NCI-H226 (cell line): ENCODE data around the gene POU3F2.

ENCODE experiments used
- DNase-seq: peaks from one replicate; pipeline ENCODE4 v3.0.0-alpha.2; 2015

Gene POU3F2

GRCh38 chr6:98844244-98845210 lies 10.2 kb downstream of the POU3F2 start:
- no peak for DNase-seq

- DNase-seq: peak; percentile 68
Observed at GRCh38 chr6:98845211-98846020, 11.0 kb downstream of the POU3F2 start.

DNA sequence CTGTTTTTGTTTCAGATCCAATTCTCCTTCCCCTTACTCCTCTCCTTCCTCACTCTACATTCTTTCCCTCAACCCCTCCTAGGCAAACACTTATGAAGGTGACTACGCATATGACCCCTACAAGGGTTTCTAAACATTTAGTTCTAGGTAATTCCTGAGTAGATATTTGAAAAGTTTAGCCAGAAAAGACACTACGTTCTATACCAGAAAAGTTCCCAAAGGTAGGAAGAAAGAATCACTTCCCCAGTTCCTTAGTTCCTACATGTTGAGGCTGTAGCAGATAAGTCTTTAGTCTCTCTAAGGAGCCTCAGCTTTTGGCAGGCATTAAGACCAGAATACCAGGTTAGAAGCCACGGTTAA lies 11.6 kb downstream of the POU3F2 start:
- DNase-seq: no peak

- no peak for DNase-seq
Observed at GRCh38 chr6:98847416-98847778, 13.0 kb downstream of the POU3F2 start.

DNA sequence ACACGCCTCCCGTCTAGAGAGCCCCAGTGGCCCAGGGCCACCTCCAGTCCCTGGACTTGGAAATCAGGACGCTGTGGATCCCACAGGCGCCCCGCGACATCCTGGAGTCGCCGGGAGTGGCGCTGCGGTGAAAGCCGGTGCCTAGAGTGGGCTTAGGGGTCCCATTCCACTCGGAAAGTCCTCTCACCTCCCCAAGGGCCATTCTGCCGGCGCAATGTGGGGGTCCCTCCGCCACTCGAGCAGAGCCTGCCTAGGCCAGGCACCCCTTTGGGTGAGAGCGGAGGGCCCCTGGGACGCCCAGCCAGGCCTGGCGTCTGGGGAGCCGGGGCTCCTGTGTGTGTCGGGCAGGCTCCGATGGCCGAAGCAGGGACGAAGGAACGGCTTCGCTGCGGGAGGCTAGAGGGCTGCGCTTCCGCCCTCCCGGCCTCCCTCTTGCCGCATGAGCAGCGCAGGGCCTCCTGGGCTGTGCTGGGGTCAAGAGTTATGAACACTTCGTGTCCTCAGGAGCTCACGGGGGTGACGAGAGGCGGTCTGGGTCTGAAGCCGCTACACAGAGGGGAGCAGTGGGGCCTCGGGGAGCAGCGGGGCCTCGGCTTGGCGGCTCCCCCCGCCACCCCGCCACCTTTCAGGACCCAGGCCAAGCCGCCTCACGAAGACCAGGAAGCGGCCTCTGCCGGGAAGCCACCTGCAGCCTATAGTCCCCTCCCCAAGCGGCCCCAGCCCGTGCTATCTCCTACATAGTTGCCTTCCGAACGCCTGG lies 13.6 kb downstream of the POU3F2 start:
- no peak for DNase-seq

DNA sequence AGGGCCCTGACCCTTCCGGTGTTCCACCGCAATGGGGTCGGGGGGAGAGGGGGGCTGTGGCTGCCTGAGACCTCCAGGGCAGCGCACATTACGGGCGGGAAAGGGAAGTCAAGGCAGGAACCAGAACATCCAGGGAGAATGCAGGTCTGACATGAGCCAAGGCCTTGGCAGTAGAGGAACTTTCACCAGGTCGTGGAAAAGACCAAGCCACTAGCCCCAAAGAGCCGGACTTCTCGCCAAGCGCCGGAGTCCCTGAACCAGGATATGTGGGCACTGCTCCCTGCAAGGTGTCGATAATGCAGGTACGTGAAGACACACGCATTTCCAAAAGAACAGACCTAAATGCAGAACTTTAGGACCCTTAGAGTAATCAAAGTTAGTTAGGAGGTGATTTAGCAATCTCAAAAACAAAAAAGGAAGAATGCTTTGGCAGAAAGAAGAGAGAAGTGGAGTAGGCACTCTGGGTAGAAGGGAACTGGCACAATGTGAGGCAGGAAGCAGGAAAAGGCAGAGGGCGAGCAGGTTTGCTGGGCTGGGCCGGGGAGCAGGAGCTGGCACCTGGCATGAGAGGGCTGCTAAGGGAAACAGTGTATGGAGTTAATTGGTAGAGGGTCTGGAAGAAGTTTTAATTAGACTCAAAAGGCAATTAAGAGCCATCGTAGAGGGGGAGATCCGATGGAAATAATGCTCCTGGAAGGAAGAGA lies 14.3 kb downstream of the POU3F2 start:
- DNase-seq: no peak

DNA sequence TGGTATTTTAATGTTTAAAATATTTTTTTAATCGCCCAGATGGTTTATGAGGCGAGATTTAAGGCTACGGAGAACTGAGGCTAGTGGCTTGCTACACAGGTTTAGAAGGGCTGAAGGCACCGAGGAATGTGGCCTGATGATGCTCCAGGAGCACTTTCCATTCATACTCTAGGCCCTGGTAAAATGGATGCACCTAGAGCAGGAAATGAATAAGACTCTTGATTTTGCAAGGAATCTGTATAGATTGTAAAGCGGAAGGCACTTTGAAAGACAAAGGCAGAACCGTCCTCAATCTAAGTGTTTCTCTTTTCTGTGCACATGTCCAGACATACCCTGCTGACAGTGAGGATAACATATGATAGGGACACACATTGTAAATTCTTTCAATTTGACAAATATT lies 30.1 kb downstream of the POU3F2 start:
- DNase-seq: no peak

DNA sequence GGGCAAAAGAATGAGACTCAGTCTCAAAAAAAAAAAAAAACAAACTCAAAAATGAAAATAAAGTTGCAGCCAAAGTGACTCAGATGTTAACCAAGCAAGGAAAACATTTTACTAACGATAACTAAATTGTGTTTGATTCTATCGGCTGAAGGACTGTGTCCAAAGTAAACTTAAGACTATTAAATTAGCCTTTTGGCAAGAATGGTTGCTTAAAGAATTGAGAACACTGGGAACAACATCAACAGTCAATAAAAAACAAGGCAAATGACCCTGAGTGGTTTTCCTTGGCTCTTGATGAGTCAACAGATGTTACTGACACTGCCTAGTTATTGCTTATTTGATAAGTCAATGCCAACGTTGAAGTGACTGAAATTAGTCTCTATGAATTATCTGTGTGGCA lies 36.7 kb downstream of the POU3F2 start:
- DNase-seq: no peak

- DNase-seq: no peak
Observed at GRCh38 chr6:98871821-98872220, 37.4 kb downstream of the POU3F2 start.

DNA sequence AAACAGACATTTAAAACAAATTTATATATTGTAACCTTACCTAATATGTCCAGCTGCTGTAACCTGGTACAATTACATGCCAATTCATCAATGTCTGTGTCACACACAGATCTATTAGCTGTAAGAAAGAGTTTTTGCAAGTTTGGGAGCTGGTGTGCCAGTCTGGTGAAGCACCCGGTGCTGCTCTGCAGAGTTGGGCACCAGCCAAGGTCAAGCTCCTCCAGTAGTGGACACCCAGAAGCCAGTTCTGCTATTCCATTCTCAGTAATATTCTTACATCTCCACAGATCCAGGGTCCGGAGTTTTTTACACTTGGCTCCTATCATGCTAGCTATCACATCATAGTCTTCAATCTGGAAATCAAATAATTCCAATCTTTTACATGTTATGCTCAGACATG lies 41.0 kb downstream of the POU3F2 start:
- no peak for DNase-seq

- no peak for DNase-seq
Observed at GRCh38 chr6:98877250-98877649, 42.9 kb downstream of the POU3F2 start.

GRCh38 chr6:98880486-98880885 lies 46.1 kb downstream of the POU3F2 start:
- no peak for DNase-seq

- DNase-seq: no peak
Observed at GRCh38 chr6:98885330-98885729, 51.0 kb downstream of the POU3F2 start.

DNA sequence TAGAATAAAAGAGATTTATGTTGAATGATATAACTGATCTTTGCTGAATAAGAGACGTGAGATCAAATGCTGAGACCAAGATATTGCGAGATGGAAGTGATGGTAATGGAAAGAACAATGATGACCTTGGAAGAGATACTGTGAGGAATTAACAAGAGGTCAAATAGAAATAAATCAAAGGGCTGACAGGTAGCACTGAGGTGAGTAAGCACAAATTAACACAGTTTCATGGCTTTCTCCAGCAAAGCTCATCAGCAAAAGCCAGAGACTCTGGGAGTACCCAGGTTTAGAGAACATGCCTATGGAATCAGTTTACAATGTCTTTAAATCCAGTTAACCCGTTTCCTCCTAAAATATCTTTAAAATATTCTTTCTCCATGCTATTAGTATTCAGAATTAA lies 53.3 kb downstream of the POU3F2 start:
- DNase-seq: no peak
